ENCODE data around the gene COL1A2. TPM values are rescaled to one million over a fixed set of nuclear protein-coding genes. Genes with fewer than 3 reads are reported as not detected.

Gene COL1A2
- total and polyA plus RNA-seq, 2 of the 8 experiments (the other 6 are each of a cell fraction or from before 2014, with no cell fraction given): 45.2 to 87.2 TPM

DNA sequence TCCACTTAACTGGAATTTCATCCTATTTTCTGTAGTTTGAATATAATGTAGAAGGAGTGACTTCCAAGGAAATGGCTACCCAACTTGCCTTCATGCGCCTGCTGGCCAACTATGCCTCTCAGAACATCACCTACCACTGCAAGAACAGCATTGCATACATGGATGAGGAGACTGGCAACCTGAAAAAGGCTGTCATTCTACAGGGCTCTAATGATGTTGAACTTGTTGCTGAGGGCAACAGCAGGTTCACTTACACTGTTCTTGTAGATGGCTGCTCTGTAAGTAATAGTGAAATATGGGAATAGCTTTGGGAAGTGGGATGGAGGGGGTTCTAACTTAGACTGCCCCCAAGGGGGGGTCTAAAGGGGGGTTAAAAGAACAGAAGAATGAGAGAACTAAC is 34.5 kb downstream of the COL1A2 start:
- no peak overlapping the region for H4K91ac ChIP-seq (replicated peaks; ENCODE audit: insufficient read length, low read length)
- no peak overlapping the region for H2BK12ac ChIP-seq (ENCODE audit: low read depth, low read length)
- FAIRE-seq (no peak), DNase-seq (ENCODE audit: low read depth in 1 of 2, low spot score in 2 of 2) (no peak)
- H3K18ac ChIP-seq (ENCODE audit: extremely low read depth, low read length): no peak overlapping the region
- no peak overlapping the region for H4K8ac ChIP-seq (ENCODE audit: extremely low read depth, insufficient read depth, low read length)
- no peaks in the 10 kb centered on the region for H3K4me1 ChIP-seq (replicated peaks in 1 of 4; ENCODE audit: control insufficient read depth in 3 of 4, insufficient read depth in 4 of 4, low read length in 3 of 4)
- H4K5ac ChIP-seq (ENCODE audit: insufficient read length, low read depth, low read length): no peak overlapping the region
- no peak overlapping the region for H3K23ac ChIP-seq (ENCODE audit: insufficient read length)
- H2AK5ac ChIP-seq (ENCODE audit: low read depth, low read length): no peak overlapping the region
- H3K9ac ChIP-seq (replicated peaks in 1 of 4; ENCODE audit: extremely low read depth in 1 of 4, low read depth in 3 of 4, low read length in 3 of 4): no peak overlapping the region
- no peak overlapping the region for H2AFZ ChIP-seq (ENCODE audit: low read length)
- no peak overlapping the region for H2BK15ac ChIP-seq (ENCODE audit: low read length)
- H2BK120ac ChIP-seq (replicated peaks; ENCODE audit: low read depth, low read length): no peak overlapping the region
- H3K4ac ChIP-seq (replicated peaks; ENCODE audit: insufficient read length, low read depth, low read length): no peak overlapping the region
- peaks cover 26 to 60% (median 46%) of the 10 kb centered on the region in 4 experiments for H3K36me3 ChIP-seq (ENCODE audit: control insufficient read depth in 2 of 4, insufficient read depth in 4 of 4, low read length in 3 of 4)
- no peak overlapping the region for H3K4me2 ChIP-seq (ENCODE audit: insufficient read depth in 1 of 2, low read depth in 2 of 2, low read length in 2 of 2)
- ChIA-PET CTCF (ENCODE audit: partially characterized antibody) (no interaction called here), POLR2A (ENCODE audit: partially characterized antibody) (no interaction called here)
- H3K9me3 ChIP-seq (ENCODE audit: insufficient read depth in 2 of 2, low read depth in 1 of 2, low read length in 1 of 2): no peaks in the 10 kb centered on the region
- no peak overlapping the region for H2BK20ac ChIP-seq (ENCODE audit: low read length)
- H3K27me3 ChIP-seq (replicated peaks in 1 of 4; ENCODE audit: control insufficient read depth in 3 of 4, extremely low read depth in 1 of 4, insufficient read depth in 3 of 4, low read length in 3 of 4): no peaks in the 10 kb centered on the region
- 92% methylated on average over 1 of the region's 1 CpG; no CpG with 5 or more reads in 1 of the 2 experiments for WGBS, 2 experiments (ENCODE audit: extremely low coverage in 1 of 2, insufficient coverage in 1 of 2, insufficient read length in 1 of 2, insufficient replicate concordance in 2 of 2, low coverage in 1 of 2, low lambda C conversion rate in 2 of 2, missing lambda C conversion rate in 1 of 2)
- H3K27ac ChIP-seq (ENCODE audit: low read depth, low read length): no peak overlapping the region
- no peaks in the 10 kb centered on the region for H4K20me1 ChIP-seq (replicated peaks in 1 of 2; ENCODE audit: control insufficient read depth in 1 of 2, insufficient read depth in 2 of 2, low read length in 2 of 2)
- no peak overlapping the region for H3K4me3 ChIP-seq (ENCODE audit: extremely low read depth in 1 of 4, insufficient read depth in 2 of 4, low read depth in 3 of 4, low read length in 4 of 4)
- no peak overlapping the region for H3K14ac ChIP-seq (ENCODE audit: insufficient read length)
- H3K79me1 ChIP-seq (ENCODE audit: low read depth, low read length): no peaks in the 10 kb centered on the region
- no peaks in the 10 kb centered on the region for H3K23me2 ChIP-seq (ENCODE audit: low read depth, low read length)
- no peaks in the 10 kb centered on the region for H3K79me2 ChIP-seq (ENCODE audit: control insufficient read depth in 1 of 2, insufficient read depth in 2 of 2, low read length in 2 of 2)
- no peak overlapping the region for H2BK5ac ChIP-seq (ENCODE audit: low read depth, low read length)
- H3K56ac ChIP-seq (replicated peaks; ENCODE audit: insufficient read length, low read depth, low read length): no peak overlapping the region
- TF ChIP-seq YY1 (IDR thresholded peaks at IDR 0.05; ENCODE audit: low read depth, low read length) (no peak), EGR1 (IDR thresholded peaks at IDR 0.05; ENCODE audit: borderline replicate concordance, low read depth, low read length) (no peak), ASH2L (IDR thresholded peaks at IDR 0.05; ENCODE audit: low read length) (no peak), TCF12 (IDR thresholded peaks at IDR 0.05; ENCODE audit: low read depth, low read length) (no peak), TAF7 (optimal IDR thresholded peaks at IDR 0.05; ENCODE audit: borderline replicate concordance, low read depth, low read length) (no peak), ZNF274 (IDR thresholded peaks at IDR 0.05; ENCODE audit: borderline replicate concordance, extremely low read depth, low read length) (no peak), RAD21 (IDR thresholded peaks at IDR 0.05 in 1 of 2, conservative IDR thresholded peaks at IDR 0.05 in 1 of 2; ENCODE audit: low read depth in 2 of 2, low read length in 2 of 2) (no peak), KDM4A (IDR thresholded peaks at IDR 0.05; ENCODE audit: low read depth, low read length, severe bottlenecking) (no peak), RBBP5 (IDR thresholded peaks at IDR 0.05; ENCODE audit: borderline replicate concordance, low read depth, low read length) (no peak), RFX5 (IDR thresholded peaks at IDR 0.05; ENCODE audit: borderline replicate concordance, low read depth, low read length) (no peak), GTF2F1 (IDR thresholded peaks at IDR 0.05; ENCODE audit: borderline replicate concordance, low read depth, low read length) (no peak), SRF (IDR thresholded peaks at IDR 0.05; ENCODE audit: low read depth, low read length) (no peak), CTBP2 (IDR thresholded peaks at IDR 0.05; ENCODE audit: borderline replicate concordance, insufficient read depth, insufficient read length, low read length) (no peak), JUND (IDR thresholded peaks at IDR 0.05; ENCODE audit: low read length) (no peak)
